HG02852 (cell line): ENCODE results near the gene XXYLT1.

ENCODE experiments used
- ATAC-seq: cut with Tn5 transposase; IDR thresholded peaks from one replicate; pipeline ENCODE4 v1.9.1; 2021; ENCODE audit warnings: mild to moderate bottlenecking, moderate library complexity; ENCODE audit not compliant: unreplicated experiment

Gene XXYLT1

DNA sequence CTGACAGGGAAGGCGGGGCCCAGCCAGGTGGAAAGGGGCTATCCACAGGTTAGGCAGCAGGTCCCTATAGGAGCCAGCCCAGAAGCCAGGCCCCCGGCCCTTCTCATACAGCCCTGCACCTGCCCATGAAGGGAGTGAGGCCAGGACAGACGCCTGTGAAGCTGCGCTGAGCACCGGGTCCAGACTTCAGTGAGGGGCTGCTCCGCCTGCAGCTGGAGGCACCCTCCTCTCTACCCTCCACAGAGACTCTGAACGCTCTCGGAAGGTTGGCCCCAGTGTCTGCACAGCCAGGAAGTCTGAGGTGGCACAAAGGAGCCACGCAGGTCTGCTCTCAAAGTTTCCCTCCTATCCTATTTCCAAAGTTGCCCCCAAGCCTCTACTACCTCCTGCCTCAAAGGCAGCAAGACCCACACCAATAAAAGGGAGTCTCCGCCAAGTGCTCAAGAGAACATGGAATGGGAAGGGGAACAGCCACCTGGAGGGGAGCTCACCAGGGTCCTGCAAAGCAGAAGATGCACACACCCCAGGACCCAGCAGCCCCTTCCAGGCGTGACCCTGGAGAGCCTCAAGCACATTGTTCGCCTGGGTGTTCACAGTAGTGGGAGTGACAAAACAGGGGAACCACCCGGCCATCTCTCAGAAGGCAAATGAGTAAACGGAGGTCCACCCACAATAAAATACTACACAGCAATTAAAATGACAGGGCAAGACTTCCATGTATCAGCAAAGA is 19.5 kb downstream of the XXYLT1 start:
- no peak for ATAC-seq

DNA sequence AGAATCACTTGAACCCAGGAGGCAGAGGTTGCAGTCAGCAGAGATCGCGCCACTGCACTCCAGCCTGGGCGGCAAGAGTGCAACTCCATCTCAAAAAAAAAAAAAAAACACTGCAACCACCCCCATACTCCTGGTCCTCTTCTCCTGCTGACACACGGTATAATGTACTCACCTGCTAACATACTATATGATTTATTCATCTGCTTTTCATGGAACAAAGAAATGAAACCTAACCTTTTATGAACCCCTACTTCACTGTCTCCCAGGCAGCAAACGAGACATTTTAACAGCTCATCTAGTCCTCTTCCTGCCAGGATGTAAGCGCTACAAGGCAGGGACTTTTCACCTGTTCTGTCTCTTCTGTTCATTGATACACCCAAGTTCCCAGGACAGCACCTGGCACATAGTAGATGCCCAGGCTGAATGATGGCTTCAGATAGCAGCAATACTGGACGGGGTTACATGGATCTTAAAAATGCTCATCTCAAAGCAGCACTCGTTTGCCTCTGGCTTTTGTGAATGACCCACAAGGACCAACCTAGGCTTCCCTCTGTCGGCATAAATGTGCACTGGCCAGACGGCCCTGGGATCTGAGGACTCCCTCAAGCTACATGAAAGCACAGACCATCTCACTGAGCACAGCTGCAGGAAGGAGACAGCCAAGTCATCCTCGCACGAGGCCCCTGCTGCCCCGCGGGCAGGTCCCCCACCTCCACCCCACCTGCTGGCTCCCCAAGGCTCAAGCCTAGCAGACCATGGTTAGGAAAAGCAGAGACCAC is 20.3 kb downstream of the XXYLT1 start:
- ATAC-seq, result no peak

GRCh38 chr3:195249858-195250464 is 21.0 kb downstream of the XXYLT1 start:
- ATAC-seq, result no peak

DNA sequence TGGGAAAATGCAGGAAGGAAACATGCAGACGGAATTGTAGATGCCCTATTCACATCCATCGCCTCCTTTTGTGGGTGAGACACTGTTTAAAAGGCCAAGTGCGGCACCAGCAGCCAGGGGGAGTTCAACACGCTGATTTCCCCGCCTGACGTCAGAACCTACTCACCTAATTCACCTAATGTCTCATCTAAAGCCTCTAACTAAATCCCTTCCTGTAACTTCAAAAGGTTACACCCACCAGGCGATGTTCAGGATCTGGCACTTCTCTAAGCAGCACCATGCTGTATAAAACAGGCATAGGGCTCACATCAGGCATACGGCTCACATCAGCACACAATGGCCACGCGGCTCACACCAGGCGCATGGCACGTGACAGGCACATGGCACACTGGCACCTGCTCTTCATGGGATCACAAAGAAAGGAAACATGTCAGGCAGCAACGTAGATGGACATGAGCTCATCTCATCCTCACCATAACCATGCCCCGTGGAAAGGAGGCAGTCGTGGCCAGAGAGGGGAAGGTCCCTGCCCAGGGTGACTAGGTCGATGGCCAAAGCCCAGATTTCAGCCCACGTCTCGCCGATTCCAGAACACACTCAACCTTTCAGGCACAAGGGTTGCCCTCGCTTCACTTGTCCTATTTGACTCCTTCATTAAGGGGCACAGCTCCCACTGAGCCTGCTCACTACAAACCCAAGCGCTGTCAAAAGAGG is 21.7 kb downstream of the XXYLT1 start:
- no peak for ATAC-seq

DNA sequence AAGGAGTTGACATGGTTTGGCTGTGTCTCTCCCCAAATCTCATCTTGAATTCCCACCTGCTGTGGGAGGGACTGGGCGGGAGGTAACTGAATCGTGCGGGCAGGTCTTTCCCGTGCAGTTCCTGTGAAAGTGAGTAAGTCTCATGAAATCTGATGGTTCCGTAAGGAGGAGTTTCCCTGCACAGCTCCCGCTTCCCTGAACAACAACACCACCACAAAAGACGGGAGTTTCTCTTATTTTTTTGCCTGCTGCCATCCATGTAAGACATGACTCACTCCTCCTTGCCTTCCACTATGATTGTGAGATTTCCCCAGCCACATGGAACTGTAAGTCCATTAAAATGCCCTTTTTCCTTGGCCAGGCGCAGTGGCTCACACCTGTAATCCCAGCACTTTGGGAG is 22.7 kb downstream of the XXYLT1 start:
- no peak for ATAC-seq

GRCh38 chr3:195247863-195248189 is 23.1 kb downstream of the XXYLT1 start:
- ATAC-seq, result no peak

GRCh38 chr3:195247086-195247862 is 23.7 kb downstream of the XXYLT1 start:
- ATAC-seq, result no peak

DNA sequence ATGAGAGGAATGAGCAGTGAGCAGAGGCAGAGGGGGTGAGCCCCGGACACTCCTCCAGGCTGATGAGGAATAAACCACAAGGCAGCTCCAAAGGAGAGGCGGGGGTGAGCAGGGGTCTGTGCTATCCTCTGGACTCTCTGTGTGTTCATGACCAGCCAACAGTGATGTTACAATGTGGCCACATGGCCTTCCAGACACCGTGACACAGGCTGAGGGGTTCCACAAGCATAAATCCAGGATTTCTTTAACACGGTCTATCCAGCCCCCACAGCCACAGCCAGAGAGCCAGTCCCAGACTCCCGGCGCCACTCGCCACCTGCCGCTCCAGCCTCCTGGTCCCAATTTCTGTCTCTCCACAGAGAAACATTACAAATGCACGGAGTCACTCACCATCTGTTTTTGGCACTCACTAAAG is 24.4 kb downstream of the XXYLT1 start:
- ATAC-seq, result no peak

GRCh38 chr3:195245531-195245951 is 25.4 kb downstream of the XXYLT1 start:
- ATAC-seq, result no peak

GRCh38 chr3:195241592-195242355 is 29.2 kb downstream of the XXYLT1 start:
- no peak for ATAC-seq

DNA sequence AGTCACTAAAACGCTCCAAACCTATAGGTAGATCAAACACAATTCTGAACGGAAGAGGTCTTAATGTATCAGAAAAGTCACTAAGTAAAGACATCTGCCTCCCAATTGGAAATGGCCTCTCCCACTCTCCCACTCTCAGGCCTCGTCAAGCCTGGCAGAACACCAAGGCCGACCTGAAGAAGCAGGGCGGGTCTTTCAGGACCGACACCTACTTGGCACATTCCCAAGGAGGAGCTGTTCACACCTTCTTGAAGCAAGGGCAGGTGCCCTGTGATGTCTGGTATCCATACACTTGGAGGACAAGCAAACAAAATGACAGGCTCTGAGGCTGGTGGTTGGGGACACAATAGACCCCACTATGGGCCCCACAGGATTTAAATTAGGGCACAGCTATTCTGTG is 30.0 kb downstream of the XXYLT1 start:
- ATAC-seq, result no peak

- ATAC-seq, result no peak
Observed at GRCh38 chr3:195240171-195240701, 30.7 kb downstream of the XXYLT1 start.

- no peak for ATAC-seq
Observed at GRCh38 chr3:195239121-195239520, 31.8 kb downstream of the XXYLT1 start.

DNA sequence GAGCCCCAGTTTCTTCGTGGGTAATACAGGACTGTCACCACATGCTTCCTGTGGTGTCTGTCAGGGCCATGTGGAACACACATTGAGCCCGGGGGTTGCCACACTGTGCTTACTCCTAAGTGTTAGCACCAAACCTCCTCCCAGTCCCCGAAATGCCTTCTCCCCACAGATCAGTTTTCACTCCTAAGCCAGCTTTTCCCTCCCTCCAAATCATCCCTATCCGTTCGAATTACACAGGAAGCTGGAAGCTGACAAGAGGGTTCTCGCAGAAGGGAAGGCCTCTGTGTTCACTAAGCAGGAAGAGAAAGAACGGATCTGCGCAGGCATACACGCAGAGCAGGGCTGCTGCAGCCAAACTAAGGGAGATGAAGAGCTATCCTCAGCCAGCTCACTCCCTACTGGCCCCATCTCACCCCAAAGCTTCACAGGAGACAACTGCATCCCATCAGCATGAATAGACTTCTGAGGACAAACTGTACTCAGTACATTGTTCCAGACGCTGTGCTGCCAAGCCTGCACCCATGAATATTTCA is 32.3 kb downstream of the XXYLT1 start:
- no peak for ATAC-seq

DNA sequence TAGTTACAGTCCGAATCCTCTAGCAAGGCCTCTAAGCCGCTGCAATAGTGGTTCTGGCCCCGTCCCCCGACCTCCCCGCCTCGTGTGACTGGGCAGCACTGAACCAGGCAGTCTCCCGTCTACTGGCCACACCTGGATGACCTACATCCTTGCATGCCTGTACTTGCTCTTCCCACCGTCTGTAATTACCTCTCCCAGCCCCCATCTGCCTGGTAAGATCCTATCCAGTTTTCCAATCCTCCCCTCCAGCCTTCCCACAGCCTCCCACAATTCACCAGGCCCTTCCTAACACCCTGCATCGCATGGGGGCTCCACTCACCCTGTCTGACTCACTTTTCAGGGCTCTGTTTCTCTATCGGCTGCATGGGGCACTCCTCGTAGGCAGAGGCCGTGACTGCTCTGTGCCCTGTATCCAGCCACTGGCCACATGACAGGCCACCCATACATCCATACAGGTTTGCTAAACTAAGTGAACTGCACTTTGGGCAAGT is 32.8 kb downstream of the XXYLT1 start:
- ATAC-seq, result no peak

DNA sequence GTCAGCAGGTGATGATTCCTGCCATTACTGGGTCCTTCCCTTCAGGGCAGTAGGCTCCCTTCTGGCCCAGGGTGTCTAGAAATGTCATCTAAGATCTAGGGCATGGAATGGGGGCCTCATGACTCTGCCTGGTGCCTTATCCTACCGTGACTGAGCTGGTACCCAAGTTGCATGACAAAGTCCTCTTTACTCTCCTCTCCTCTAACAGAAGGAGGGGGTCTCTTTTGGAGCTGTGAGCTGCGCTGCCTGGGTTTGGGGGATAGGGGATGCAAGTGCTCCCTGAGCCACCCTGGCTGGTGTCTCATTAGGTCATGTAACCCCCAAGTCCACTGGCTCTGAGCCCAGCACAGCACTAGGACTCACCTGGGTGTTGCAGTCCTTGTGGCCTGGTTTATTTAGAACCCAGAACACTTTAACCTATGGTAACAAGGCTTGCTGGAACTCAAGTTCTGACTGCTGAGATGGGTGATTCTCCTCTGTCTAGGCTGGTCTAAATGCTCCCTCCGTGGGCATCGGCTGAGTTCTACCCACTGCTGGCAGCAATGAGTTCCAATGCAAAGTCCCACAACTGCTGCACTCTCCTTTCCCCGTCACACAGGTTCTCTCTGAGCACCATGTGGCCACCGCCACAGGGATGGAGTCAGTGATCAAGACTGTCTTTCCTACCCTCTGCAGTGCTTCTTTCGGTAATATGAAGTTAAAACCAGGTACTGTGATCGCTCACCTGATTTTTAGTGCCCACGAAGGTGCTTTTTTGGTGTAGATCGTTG is 34.0 kb downstream of the XXYLT1 start:
- ATAC-seq, result no peak

GRCh38 chr3:195236076-195236798 is 34.7 kb downstream of the XXYLT1 start:
- no peak for ATAC-seq

- no peak for ATAC-seq
Observed at GRCh38 chr3:195230244-195230643, 40.7 kb downstream of the XXYLT1 start.
